RPMI8226 (cell line): Measurements from ENCODE around the gene RHBDD1.

ENCODE experiments used
- DNase-seq: peaks from one replicate; pipeline ENCODE4 v3.0.0-alpha.2; 2015

Gene RHBDD1

DNA sequence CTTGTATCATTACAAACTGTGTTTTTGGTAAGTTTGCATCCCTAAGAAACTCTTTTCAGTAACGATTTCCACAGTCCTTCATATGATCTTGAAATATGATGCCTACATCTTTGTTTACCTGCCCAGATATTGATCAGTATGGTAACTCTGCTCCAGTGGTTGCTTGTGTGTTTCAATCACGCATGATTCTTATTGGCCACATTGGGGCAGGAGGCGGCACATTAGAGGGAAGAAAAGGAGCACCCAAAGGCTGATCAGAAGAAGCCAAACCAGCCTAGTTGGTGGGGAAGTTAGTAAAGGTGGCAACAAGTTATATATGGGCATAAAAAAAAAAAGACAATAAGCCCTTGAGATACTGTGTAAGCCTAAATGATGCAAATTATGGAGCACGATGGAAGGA lies 158.9 kb downstream of the RHBDD1 start:
- no peak for DNase-seq

DNA sequence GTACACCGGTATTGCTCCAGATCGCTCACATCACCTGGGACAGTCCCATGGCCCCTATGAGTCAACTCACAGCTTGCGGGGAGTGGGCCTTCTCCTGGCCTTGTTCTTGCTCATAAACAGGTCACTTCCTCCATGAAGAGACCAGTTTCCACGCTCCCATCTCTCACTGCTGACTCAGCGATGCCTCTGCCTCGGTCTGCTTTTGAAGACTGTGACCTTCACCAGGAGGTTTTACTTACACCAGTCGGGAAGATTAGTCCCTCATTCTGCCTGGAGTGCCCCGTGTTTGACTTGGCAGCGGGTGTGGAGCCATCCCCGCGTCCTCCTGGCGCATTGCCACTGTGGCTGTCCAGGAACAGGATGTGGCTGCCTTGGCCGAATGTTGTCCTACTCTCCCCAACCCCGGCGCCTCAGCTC lies 159.8 kb downstream of the RHBDD1 start:
- DNase-seq, result no peak

- no peak for DNase-seq
Observed at GRCh38 chr2:226999661-227000060, 163.8 kb downstream of the RHBDD1 start.

DNA sequence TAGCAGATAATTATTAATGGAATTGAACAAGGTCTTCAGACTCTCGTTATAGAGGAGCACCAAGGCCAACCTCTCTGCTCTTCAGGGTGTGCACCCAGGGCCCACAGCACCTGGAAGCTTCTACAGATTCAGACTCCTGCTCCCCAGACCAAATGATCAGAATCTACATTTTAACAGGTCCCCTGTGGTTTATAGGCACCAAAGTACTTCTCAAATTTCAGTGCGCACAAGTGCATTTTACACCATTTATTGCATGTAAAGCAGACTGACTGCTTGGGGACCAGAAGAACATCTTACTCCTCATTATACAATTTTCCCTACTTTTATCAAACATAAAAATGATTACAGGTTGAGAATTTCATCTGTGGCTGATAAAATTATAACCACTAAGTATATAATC lies 164.3 kb downstream of the RHBDD1 start:
- DNase-seq, result no peak

- no peak for DNase-seq
Observed at GRCh38 chr2:227004482-227004881, 168.6 kb downstream of the RHBDD1 start.

- DNase-seq, result no peak
Observed at GRCh38 chr2:227006189-227006897, 170.5 kb downstream of the RHBDD1 start.

GRCh38 chr2:227007148-227007547 lies 171.3 kb downstream of the RHBDD1 start:
- DNase-seq, result no peak

DNA sequence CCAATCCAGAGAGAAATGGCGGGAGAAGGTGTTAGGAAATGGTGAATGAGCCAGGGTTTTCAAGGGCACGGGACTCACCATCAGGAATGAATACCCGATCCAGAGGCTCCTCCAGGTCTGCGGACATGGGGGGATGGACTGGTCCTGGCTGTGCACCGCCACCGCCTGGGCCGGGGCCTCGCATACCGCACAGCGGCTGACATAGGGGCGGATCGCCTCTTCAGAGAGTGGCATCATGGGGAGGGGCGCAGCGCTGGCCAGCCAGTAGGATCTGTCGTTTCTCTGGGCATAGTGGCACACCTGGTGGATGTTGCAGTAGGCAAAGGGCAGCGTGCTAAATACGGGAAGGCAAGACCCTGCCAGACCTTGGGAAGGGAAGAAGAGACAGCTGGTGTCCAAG lies 172.1 kb downstream of the RHBDD1 start:
- DNase-seq, result no peak

- no peak for DNase-seq
Observed at GRCh38 chr2:227010433-227010832, 174.6 kb downstream of the RHBDD1 start.

DNA sequence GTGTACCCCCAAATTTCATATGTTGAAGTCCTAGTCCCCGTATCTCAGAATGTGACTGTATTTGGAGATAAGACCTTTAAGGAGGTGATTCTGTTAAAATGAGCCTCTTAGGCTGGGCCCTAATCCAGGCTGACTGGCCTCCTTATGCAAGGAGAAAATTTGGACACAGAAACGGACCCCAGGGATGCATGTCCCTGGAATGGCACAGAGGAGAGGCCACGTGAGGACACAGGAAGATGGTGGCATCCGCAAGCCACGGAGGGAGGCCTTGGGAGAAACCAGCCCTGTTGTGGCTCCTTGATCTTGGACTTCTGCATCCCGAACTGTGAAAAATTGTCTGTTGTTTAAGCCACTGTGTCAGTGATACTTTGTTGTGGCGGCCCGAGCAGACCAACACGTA lies 177.5 kb downstream of the RHBDD1 start:
- no peak for DNase-seq

DNA sequence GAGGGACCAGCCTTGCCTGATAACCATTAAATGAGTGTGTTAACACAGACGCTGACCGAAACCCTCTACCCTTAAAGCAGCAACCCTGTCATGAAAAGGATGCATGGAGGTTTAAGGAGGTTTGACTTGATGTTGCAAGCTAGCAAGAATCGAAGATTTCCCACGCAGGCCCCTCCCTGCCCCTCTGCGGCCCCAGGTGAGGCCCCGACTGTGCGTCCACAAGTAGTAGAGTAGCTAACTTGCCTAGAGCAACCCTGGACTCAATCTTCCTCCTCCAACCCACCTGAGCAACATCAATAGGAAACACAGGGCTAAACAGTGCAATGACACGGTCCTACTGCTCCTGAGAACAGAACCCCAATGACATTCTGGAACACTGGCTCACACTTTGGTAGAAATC lies 178.0 kb downstream of the RHBDD1 start:
- no peak for DNase-seq

DNA sequence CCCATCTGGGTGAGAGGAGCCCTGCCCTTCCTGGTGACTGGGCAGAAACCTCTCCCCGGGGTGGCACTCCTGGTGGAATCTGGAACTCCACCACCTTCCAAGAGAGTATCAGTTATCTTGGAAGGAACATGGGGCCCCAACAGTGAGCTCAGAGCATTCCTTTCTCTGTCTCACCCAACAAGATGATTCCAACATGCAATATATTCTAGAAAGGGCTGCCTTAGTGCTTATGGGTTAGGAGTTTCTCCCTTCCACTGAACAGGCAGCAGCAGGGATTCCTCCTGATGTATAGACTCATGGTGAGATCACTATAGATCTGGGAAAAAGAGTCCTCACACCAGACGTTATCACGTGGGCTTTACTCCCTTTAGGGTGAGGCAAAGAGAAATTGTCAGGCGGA lies 181.0 kb downstream of the RHBDD1 start:
- DNase-seq, result no peak

DNA sequence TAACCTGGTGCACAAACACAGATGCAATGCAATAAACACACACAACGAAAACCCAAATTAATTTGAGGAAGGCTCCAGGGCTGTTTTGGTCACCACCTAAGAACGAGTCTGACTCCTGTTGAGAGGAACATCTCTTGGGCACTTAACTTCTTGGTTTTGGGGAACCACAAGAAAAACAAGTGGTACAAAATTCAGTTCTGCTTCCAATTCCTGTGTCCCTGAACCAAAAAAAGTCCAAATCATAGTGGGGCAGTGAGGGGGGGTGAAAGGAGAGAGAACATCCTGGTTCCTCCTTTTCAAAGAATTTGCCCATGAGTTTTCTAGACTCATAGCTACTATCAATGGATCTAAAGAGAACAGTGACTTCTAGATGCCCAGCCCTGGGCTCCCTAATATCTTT lies 184.6 kb downstream of the RHBDD1 start:
- no peak for DNase-seq

GRCh38 chr2:227022608-227023007 lies 186.8 kb downstream of the RHBDD1 start:
- DNase-seq, result no peak

GRCh38 chr2:227025510-227025909 lies 189.7 kb downstream of the RHBDD1 start:
- DNase-seq, result no peak

GRCh38 chr2:227029426-227030105 lies 193.7 kb downstream of the RHBDD1 start:
- DNase-seq, result no peak

GRCh38 chr2:227030789-227031188 lies 194.9 kb downstream of the RHBDD1 start:
- DNase-seq, result no peak

DNA sequence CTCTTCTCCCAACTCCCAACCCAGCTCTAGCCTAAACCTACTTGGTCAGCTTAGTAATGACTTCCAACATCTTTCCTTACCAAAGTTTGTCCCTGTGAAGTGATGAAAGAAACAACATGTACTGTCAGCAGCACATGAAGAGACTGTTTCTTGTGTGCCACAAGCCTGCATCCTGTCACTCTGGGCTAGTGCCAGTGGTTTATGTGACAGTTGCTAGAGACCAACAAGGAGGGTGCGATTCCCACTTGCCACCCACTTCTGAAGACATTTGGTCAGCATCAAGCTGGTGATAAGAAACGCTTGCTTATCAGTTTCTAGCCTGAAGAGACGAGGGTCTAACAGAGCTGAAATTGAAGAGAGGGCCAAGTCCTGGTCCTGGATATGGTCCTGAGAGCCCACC lies 195.5 kb downstream of the RHBDD1 start:
- DNase-seq, result no peak

DNA sequence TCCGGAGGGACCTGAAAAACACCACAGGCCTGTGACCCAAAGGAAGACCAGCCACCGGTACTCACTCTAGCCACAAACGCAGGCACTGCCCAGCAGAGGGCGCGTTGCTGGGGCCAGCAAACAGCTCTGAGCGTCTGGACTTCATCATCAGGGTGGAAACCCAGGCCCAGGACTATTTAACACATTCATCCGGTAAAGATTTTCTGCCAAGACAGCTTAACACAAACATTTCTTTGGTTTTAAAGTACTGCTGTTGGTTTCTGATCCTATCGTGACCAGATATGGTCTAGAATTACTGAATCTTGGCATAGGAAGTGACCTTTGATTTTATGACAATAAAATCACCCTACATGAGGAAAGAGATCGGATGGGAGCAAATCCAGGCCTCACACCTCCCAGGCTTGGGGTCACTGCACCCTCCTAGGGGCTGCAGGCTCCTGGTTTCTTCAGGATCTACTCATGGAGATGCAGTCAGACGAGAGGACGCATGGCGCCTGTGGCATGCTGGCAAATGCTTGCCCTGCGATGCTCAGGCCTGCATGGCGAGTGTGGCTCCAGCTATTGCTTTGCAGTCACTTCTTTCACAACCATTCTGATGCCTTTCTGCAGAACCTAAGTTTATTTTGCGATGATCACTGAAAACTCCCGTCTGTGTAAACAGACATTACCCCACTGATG lies 197.8 kb downstream of the RHBDD1 start:
- DNase-seq, result peak; percentile 40

DNA sequence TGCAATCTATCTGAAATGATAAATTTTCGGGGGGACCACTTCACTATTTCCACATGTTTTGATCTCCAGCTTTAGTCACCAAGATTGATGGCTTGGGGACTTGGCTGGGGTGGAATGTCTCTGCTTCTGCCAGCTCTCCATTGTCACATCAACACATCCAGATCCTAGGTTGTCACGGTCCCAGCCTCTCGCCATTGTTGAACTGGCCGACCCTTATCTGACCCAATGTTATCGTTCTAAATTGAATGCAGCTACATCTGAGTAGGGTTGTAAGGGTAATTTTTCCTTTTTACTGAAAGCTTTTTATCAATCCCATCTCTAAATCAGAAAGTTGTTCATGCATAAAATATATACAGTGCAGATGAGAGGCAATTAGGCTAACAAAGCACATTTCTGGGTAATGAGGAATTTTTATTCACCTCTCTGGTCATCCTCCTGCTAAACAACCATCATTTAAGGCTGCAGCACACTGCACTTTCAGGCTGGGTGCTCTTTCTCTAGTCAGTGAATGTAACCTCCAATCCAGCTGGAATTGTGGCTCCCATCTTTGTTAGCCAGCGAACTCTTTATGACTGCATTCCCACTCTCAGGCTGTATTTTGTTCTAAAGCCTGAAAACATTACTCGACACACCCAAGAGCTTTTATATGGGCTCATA lies 200.0 kb downstream of the RHBDD1 start:
- no peak for DNase-seq

GRCh38 chr2:227036527-227036926 lies 200.7 kb downstream of the RHBDD1 start:
- DNase-seq, result no peak

DNA sequence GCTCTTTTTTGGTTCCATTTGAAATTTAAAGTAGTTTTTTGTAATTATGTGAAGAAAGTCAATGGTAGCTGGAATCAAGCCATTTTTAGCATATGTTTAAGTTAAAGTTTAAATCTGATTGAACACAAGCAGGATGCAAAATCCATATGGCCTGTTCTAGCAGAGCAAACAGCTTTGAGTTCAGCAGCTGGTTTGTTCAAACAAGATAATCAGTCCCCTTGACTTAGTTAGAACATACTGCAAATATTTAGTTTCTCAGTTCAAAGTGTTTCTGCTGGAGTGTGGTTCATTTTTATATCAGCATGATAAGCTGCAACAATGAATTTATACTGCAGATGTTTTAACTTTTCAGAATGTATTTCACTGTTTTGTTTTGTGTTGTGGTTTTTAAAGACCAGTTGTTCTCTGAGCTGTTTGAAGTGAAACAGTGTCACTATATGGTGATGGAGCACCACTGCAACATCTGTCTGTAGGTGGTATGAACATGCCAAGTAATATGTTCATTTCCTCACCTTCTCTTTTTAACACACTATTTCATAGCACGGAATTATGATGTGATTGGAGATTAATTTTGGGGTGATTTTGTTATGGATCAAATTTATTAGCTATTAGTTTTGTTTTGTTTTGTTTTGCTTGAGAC lies 202.8 kb downstream of the RHBDD1 start:
- DNase-seq, result no peak

DNA sequence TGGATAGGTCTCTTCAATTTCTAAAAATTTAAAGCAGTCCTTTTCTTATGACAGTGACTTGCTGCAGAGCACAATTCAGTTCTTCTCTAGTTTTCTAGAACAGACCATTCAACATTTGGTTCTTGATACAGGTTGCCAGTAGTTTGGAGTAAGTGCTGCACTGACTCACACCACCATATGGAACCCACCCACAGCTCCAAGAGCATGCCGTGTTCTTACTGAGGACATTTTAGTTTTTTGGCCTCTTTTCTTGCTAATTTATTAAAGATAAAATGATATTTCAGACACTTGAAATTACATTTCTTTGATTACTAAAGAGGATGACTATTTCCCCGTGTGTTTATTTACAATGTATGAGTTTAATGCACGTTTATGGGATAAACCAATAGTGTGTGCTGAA lies 208.1 kb downstream of the RHBDD1 start:
- DNase-seq, result no peak
